Smooth muscle cell of bladder (primary cell): Measurements from ENCODE around the gene COL28A1. TPM values are rescaled to one million over a fixed set of nuclear protein-coding genes. Genes with fewer than 3 reads are reported as not detected.

ENCODE experiments used
- total RNA-seq: library from RNA; depleted of rRNA; stranded (reverse); fragments of >200 nt; gene quantifications from 2 replicates; pipeline ENCODE4 v1.2.3, GENCODE V29; 2014

The COL28A1 gene
- 0.14 TPM in 1 of 2 replicates, not detected in the other for total RNA-seq

GRCh38 chr7:7535691-7536090, at the start of gene COL28A1:
Gene COL28A1, minus strand, starts transcription at chr7:7535873. Its CDS starts 2,998 bp downstream, at chr7:7532875.

GRCh38 chr7:7566651-7567611, 31.3 kb upstream of the COL28A1 start, which contains the start of gene MIOS:
Gene MIOS, plus strand, starts transcription at chr7:7566884. Its CDS starts 5,592 bp downstream, at chr7:7572476.

Other genes with a start within 250 kb of the COL28A1 start
- gene MIOS, start 31.0 kb upstream of the COL28A1 start, total RNA-seq, result 22.8 and 25.0 TPM in 2 replicates
- 9.5 and 10.6 TPM in 2 replicates for gene UMAD1, start 104.9 kb upstream of the COL28A1 start, total RNA-seq
- gene RPA3, start 182.7 kb upstream of the COL28A1 start, total RNA-seq, result 16.4 and 21.9 TPM in 2 replicates